H1 (cell line): ENCODE data around the gene AFAP1L2. TPM values are rescaled to one million over a fixed set of nuclear protein-coding genes. Genes with fewer than 3 reads are reported as not detected.

Source experiments
- ASH2L ChIP-seq: fragments of 200-600, 300-600 bp; sonication (generic); IDR thresholded peaks from one replicate; pipeline ENCODE4 v1.7.1; 2017; ENCODE audit warnings: low read length
- EP300 ChIP-seq, 2 experiments: IDR thresholded peaks; 1 replicate in 1 of 2; 2 replicates in 1 of 2; pipeline ENCODE4 v1.6.1; 2011 to 2012; ENCODE audit warnings: low read depth in 2 of 2, low read length in 2 of 2, mild to moderate bottlenecking in 2 of 2, borderline replicate concordance in 1 of 2, inconsistent platforms in 1 of 2, moderate library complexity in 1 of 2
- EZH2 ChIP-seq: fragments of 200-600 bp; sonication (generic); IDR thresholded peaks from 2 replicates; pipeline ENCODE4 v1.7.1; 2012; ENCODE audit warnings: low read depth, mild to moderate bottlenecking, moderate library complexity, low read length, inconsistent platforms; ENCODE audit not compliant: severe bottlenecking
- POLR2A ChIP-seq, 2 experiments: IDR thresholded peaks; 1 replicate in 1 of 2; 2 replicates in 1 of 2; pipeline ENCODE4 v1.6.1; 2011; ENCODE audit warnings: low read depth in 2 of 2, low read length in 2 of 2, mild to moderate bottlenecking in 2 of 2; ENCODE audit errors: control extremely low read depth in 1 of 2
- POU5F1 ChIP-seq: IDR thresholded peaks from 2 replicates; pipeline ENCODE4 v1.6.1; 2011; ENCODE audit warnings: low read depth, mild to moderate bottlenecking, low read length, moderate library complexity
- SAP30 ChIP-seq: fragments of 300-600 bp; sonication (generic); IDR thresholded peaks from 2 replicates; pipeline ENCODE4 v1.7.1; 2012; ENCODE audit warnings: low read length, moderate library complexity, mild to moderate bottlenecking, inconsistent platforms; ENCODE audit not compliant: insufficient read depth, insufficient replicate concordance
- SP1 ChIP-seq: IDR thresholded peaks from 2 replicates; pipeline ENCODE4 v1.6.1; 2011; ENCODE audit warnings: low read depth, low read length
- TEAD4 ChIP-seq: IDR thresholded peaks from 2 replicates; pipeline ENCODE4 v1.6.1; 2012; ENCODE audit warnings: low read depth, low read length, inconsistent platforms, mixed read lengths
- ZNF274 ChIP-seq: IDR thresholded peaks from 2 replicates; pipeline ENCODE4 v1.7.0; 2012; ENCODE audit warnings: low read length, borderline replicate concordance; ENCODE audit errors: extremely low read depth
- polyA plus RNA-seq, 7 experiments: library from polyadenylated mRNA; depleted of rRNA in 3 of 7; stranded (reverse) in 5 of 7; unstranded in 2 of 7; fragments of >200 nt in 5 of 7; fragments of 200-250 nt in 2 of 7; gene quantifications; 1 replicate in 5 of 7; 2 replicates in 1 of 7; 4 replicates in 1 of 7; pipeline versions ENCODE4 v1.2.1 to v1.2.3, GENCODE V29; 2011 to 2013; ENCODE audit warnings: missing spikeins in 2 of 7, mixed read lengths in 2 of 7
- total RNA-seq: library from RNA; stranded (reverse); fragmentation: NEBNext Ultra II Directional; extraction: Animal tissue kit (Norgen Biotek cat#: 25700); gene quantifications from 2 replicates; pipeline ENCODE4 v1.2.1, GENCODE V29; 2021

Gene AFAP1L2
- total and polyA plus RNA-seq, 2 of the 8 experiments (the other 6 are each of a cell fraction or from before 2014, with no cell fraction given) = 3.9 to 6.4 TPM

DNA sequence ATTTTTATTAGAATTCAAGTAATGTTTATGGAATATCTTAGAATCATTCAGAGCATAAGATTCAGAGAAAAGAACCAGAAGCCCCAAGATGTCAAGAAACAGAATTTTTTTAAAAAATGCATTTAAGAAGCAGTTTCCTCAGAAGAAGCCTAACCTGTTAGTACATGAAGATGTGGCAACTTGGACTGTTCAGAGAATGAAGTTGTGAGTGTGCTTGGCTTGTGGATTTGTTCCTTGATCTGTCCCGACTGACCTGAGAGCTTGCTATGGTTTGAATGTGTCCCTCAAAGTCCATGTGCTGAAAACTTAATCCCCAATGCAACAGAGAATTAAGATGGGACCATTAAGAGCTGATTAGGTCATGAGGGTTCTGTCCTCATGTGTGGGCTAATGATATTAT lies 13.8 kb upstream of the AFAP1L2 start (continued):
- TF ChIP-seq EP300 (IDR thresholded peaks at IDR 0.05; ENCODE audit: borderline replicate concordance in 1 of 2, low read depth in 2 of 2, low read length in 2 of 2) = no peak
- TF ChIP-seq POLR2A (IDR thresholded peaks at IDR 0.05; ENCODE audit: control extremely low read depth in 1 of 2, low read depth in 2 of 2, low read length in 2 of 2) = no peak
- no peak for TF ChIP-seq EZH2
- TF ChIP-seq POU5F1 = no peak
- TF ChIP-seq TEAD4 = no peak
- TF ChIP-seq SP1 = no peak
- TF ChIP-seq ASH2L = no peak
- TF ChIP-seq ZNF274 = no peak
- no peak for TF ChIP-seq SAP30
